HepG2 (cell line): ENCODE data around the gene ATE1. TPM values are rescaled to one million over a fixed set of nuclear protein-coding genes. Genes with fewer than 3 reads are reported as not detected.
A peak's percentile ranks its signal among the peaks of the same experiment; 100 is the strongest.
"Not testable (repeated sequence)": the region's sequence is repeated elsewhere in the genome, so short reads cannot be mapped to it uniquely, and the experiment has no call there.

Experiments
- ARNT2 ChIP-seq: sonication (generic); formaldehyde crosslinking; IDR thresholded peaks from 2 replicates; pipeline ENCODE4 v1.8.0; 2022; ENCODE audit warnings: mild to moderate bottlenecking, low read depth, missing genetic modification reagents, moderate library complexity
- CREM ChIP-seq, 2 experiments: sonication (generic) in 1 of 2; formaldehyde crosslinking in 1 of 2; IDR thresholded peaks; 2 replicates each; pipeline versions ENCODE4 v1.4.0 to v1.6.1; 2016 to 2020; ENCODE audit warnings: antibody characterized with exemption in 1 of 2, mild to moderate bottlenecking in 1 of 2, missing genetic modification reagents in 1 of 2
- DRAP1 ChIP-seq: IDR thresholded peaks from 2 replicates; pipeline ENCODE4 v1.6.1; 2016; ENCODE audit warnings: missing genetic modification reagents, missing compliant biosample characterization
- GATAD2A ChIP-seq: IDR thresholded peaks from 2 replicates; pipeline ENCODE4 v1.6.1; 2016
- HNF1B ChIP-seq: sonication (generic); formaldehyde crosslinking; IDR thresholded peaks from 2 replicates; pipeline ENCODE4 v1.5.1; 2020; ENCODE audit warnings: mild to moderate bottlenecking, moderate library complexity, missing genetic modification reagents
- MED8 ChIP-seq: sonication (generic); formaldehyde crosslinking; IDR thresholded peaks from 2 replicates; pipeline ENCODE4 v1.8.1; 2023; ENCODE audit warnings: mild to moderate bottlenecking, missing genetic modification reagents; ENCODE audit not compliant: insufficient replicate concordance
- NFIC ChIP-seq: IDR thresholded peaks from 2 replicates; pipeline ENCODE4 v1.6.1; 2012; ENCODE audit warnings: mild to moderate bottlenecking, low read length, inconsistent platforms
- NONO ChIP-seq, 2 experiments: fragments of 450-650 bp in 1 of 2; sonication (generic) in 1 of 2; formaldehyde crosslinking in 1 of 2; IDR thresholded peaks in 1 of 2; conservative IDR thresholded peaks in 1 of 2; 2 replicates each; pipeline versions ENCODE4 v1.6.1 to v1.8.0; 2017 to 2022; ENCODE audit warnings: mild to moderate bottlenecking in 1 of 2, missing genetic modification reagents in 1 of 2, moderate library complexity in 1 of 2
- POLR2A ChIP-seq, 2 experiments: IDR thresholded peaks; 2 replicates each; pipeline ENCODE4 v1.6.1; 2011; ENCODE audit warnings: low read depth in 2 of 2, low read length in 2 of 2, mild to moderate bottlenecking in 1 of 2, moderate library complexity in 1 of 2; ENCODE audit not compliant: insufficient read depth in 1 of 2
- POLR2AphosphoS5 ChIP-seq: IDR thresholded peaks from 2 replicates; pipeline ENCODE4 v1.6.1; 2012; ENCODE audit warnings: low read depth, low read length
- RBFOX2 ChIP-seq: fragments of 200-400 bp; formaldehyde crosslinking; IDR thresholded peaks from 2 replicates; pipeline ENCODE4 v1.6.1; 2017; ENCODE audit warnings: low read depth, mild to moderate bottlenecking, low read length
- RCOR2 ChIP-seq: IDR thresholded peaks from 2 replicates; pipeline ENCODE4 v1.6.1; 2016; ENCODE audit warnings: missing biosample characterization, missing genetic modification reagents
- SOX5 ChIP-seq: IDR thresholded peaks from 2 replicates; pipeline ENCODE4 v1.6.1; 2016; ENCODE audit warnings: borderline replicate concordance
- TFDP2 ChIP-seq: sonication (generic); formaldehyde crosslinking; IDR thresholded peaks from 2 replicates; pipeline ENCODE4 v1.4.0; 2020; ENCODE audit warnings: missing genetic modification reagents
- TOPORS ChIP-seq: sonication (generic); formaldehyde crosslinking; IDR thresholded peaks from 2 replicates; pipeline ENCODE4 v1.8.0; 2023; ENCODE audit warnings: mild to moderate bottlenecking, missing genetic modification reagents
- YY1 ChIP-seq: IDR thresholded peaks from 2 replicates; pipeline ENCODE4 v1.6.1; 2011; ENCODE audit warnings: low read length, low read depth, moderate library complexity, mild to moderate bottlenecking; ENCODE audit not compliant: insufficient read depth, insufficient replicate concordance
- ZNF615 ChIP-seq: sonication (generic); formaldehyde crosslinking; IDR thresholded peaks from 2 replicates; pipeline ENCODE4 v1.5.0; 2020; ENCODE audit warnings: mild to moderate bottlenecking, missing genetic modification reagents, borderline replicate concordance
- ZNF772 ChIP-seq: sonication (generic); formaldehyde crosslinking; IDR thresholded peaks from 2 replicates; pipeline ENCODE4 v1.5.0; 2020; ENCODE audit warnings: mild to moderate bottlenecking, missing genetic modification reagents
- polyA plus RNA-seq, 8 experiments: library from polyadenylated mRNA; depleted of rRNA in 3 of 8; stranded (reverse) in 7 of 8; unstranded in 1 of 8; fragments of >200 nt; fragmentation: Illumina TruSeq in 4 of 8; extraction: Trizol in 4 of 8; gene quantifications; 2 replicates each; pipeline versions ENCODE4 v1.2.1 to v1.2.3, GENCODE V29; 2011 to 2016; ENCODE audit warnings: low read depth in 4 of 8, missing spikeins in 1 of 8, mixed read lengths in 1 of 8; ENCODE audit not compliant: insufficient read depth in 1 of 8
- total RNA-seq, 5 experiments: library from RNA; depleted of rRNA; stranded (reverse); fragments of >200 nt; fragmentation: Illumina TruSeq; extraction: Trizol; gene quantifications; 2 replicates each; pipeline ENCODE4 v1.2.3, GENCODE V29; 2016; ENCODE audit warnings: low read depth in 1 of 5
- TF ChIP-seq, protein P1 (sequence below): sonication (generic); formaldehyde crosslinking; conservative IDR thresholded peaks from 2 replicates; pipeline ENCODE4 v1.4.0; 2020; ENCODE audit warnings: mild to moderate bottlenecking, missing genetic modification reagents, moderate library complexity
- TF ChIP-seq, protein P2 (sequence below): sonication (generic); formaldehyde crosslinking; IDR thresholded peaks from 2 replicates; pipeline ENCODE4 v1.8.1; 2022; ENCODE audit warnings: mild to moderate bottlenecking, missing genetic modification reagents

The ATE1 gene
- total and polyA plus RNA-seq, 2 of the 13 experiments (the other 11 are each of a cell fraction or from before 2014, with no cell fraction given) = 17.5 to 42.2 TPM

DNA sequence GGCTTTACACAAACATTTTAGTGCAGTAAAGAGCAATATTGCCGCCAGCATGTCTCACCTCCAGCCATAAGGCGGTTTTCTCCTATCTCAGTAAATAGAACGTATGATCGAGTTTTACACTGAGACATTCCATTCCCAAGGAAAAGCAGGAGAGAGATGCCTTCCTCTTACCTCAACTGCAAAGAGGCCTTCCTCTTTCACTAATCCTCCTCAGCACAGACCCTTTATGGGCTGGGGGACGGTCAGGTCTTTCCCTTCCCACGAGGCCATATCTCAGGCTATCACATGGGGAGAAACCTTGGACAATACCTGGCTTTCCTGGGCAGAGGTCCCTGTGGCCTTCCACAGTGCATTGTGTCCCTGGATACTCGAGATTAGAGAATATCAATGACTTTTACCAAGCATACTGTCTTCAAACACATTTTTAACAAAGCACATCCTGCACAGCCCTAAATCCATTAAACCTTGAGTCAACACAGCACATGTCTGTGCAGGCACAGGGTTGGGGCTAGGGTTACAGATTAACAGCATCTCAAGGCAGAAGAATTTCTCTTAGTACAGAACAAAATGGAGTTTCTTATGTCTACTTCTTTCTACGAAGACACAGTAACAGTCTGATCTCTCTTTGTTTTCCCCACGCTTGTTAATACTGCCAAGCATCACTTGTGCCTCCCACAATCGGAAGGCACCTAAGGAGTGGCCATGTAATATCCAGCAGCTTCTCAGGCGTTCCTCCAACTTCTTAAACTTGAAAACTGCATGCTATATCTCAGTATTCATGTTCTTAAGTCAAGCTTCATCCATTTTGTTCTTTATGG is 2.6 kb upstream of the ATE1 start (continued):
- peak; percentile 12; the same call in 1 of the 2 replicates for TF ChIP-seq HNF1B
- peak; percentile 60; the same call in 1 of the 2 replicates for TF ChIP-seq RBFOX2
- TF ChIP-seq YY1 = peak; percentile 12
- peak; percentile 63; the same call in 1 of the 2 replicates for TF ChIP-seq ZNF615 (CRISPR knock-in tag)
- peak; percentile 64; the same call in 1 of the 2 replicates for TF ChIP-seq GATAD2A (CRISPR knock-in tag)
- TF ChIP-seq ZNF772 (CRISPR knock-in tag) = peak; percentile 50; the same call in 1 of the 2 replicates
- TF ChIP-seq, protein P1, sequence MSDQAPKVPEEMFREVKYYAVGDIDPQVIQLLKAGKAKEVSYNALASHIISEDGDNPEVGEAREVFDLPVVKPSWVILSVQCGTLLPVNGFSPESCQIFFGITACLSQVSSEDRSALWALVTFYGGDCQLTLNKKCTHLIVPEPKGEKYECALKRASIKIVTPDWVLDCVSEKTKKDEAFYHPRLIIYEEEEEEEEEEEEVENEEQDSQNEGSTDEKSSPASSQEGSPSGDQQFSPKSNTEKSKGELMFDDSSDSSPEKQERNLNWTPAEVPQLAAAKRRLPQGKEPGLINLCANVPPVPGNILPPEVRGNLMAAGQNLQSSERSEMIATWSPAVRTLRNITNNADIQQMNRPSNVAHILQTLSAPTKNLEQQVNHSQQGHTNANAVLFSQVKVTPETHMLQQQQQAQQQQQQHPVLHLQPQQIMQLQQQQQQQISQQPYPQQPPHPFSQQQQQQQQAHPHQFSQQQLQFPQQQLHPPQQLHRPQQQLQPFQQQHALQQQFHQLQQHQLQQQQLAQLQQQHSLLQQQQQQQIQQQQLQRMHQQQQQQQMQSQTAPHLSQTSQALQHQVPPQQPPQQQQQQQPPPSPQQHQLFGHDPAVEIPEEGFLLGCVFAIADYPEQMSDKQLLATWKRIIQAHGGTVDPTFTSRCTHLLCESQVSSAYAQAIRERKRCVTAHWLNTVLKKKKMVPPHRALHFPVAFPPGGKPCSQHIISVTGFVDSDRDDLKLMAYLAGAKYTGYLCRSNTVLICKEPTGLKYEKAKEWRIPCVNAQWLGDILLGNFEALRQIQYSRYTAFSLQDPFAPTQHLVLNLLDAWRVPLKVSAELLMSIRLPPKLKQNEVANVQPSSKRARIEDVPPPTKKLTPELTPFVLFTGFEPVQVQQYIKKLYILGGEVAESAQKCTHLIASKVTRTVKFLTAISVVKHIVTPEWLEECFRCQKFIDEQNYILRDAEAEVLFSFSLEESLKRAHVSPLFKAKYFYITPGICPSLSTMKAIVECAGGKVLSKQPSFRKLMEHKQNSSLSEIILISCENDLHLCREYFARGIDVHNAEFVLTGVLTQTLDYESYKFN (CRISPR knock-in tag) = peak; percentile 76
- TF ChIP-seq NONO (IDR thresholded peaks at IDR 0.05); CREM (CRISPR knock-in tag; IDR thresholded peaks at IDR 0.05): not testable (repeated sequence)
- 0 out of 2 replicates have a peak, but pooled peaks have one; percentile 15 for TF ChIP-seq NONO (CRISPR knock-in tag; conservative IDR thresholded peaks at IDR 0.05)
- TF ChIP-seq POLR2A (IDR thresholded peaks at IDR 0.05; ENCODE audit: insufficient read depth in 1 of 2, low read depth in 2 of 2, low read length in 2 of 2) = peak; percentile 38 to 50; a peak in 3 of 4 replicates
- TF ChIP-seq POLR2AphosphoS5 = peak; percentile 43; the same call in 1 of the 2 replicates
- peak; percentile 23; the same call in 1 of the 2 replicates for TF ChIP-seq CREM (IDR thresholded peaks at IDR 0.05)
- peak; percentile 83 for TF ChIP-seq SOX5 (CRISPR knock-in tag)
- TF ChIP-seq, protein P2, sequence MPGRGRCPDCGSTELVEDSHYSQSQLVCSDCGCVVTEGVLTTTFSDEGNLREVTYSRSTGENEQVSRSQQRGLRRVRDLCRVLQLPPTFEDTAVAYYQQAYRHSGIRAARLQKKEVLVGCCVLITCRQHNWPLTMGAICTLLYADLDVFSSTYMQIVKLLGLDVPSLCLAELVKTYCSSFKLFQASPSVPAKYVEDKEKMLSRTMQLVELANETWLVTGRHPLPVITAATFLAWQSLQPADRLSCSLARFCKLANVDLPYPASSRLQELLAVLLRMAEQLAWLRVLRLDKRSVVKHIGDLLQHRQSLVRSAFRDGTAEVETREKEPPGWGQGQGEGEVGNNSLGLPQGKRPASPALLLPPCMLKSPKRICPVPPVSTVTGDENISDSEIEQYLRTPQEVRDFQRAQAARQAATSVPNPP = 0 out of 2 replicates have a peak, but pooled peaks have one; percentile 45
- peak; percentile 42; the same call in 1 of the 2 replicates for TF ChIP-seq DRAP1
- TF ChIP-seq RCOR2 (CRISPR knock-in tag) = peak; percentile 41; the same call in 1 of the 2 replicates
- TF ChIP-seq TOPORS (CRISPR knock-in tag) = 0 out of 2 replicates have a peak, but pooled peaks have one; percentile 41
- peak; percentile 67; the same call in 1 of the 2 replicates for TF ChIP-seq ARNT2
- 0 out of 2 replicates have a peak, but pooled peaks have one; percentile 15 for TF ChIP-seq NFIC
- TF ChIP-seq TFDP2 (CRISPR knock-in tag) = 0 out of 2 replicates have a peak, but pooled peaks have one; percentile 26
- peak; percentile 24 for TF ChIP-seq MED8 (CRISPR knock-in tag)
